HL-60 (cell line): Measurements from ENCODE around the gene STX18.

Experiments
- CTCF ChIP-seq: IDR thresholded peaks from one replicate; pipeline ENCODE4 v1.5.1; 2011; ENCODE audit warnings: low read length, control low read depth, inconsistent platforms; ENCODE audit not compliant: insufficient read depth
- GABPA ChIP-seq: IDR thresholded peaks from 2 replicates; pipeline ENCODE4 v1.6.1; 2012; ENCODE audit warnings: low read depth
- REST ChIP-seq: IDR thresholded peaks from 2 replicates; pipeline ENCODE4 v1.6.1; 2012; ENCODE audit warnings: low read depth; ENCODE audit not compliant: insufficient replicate concordance

GRCh38 chr4:4379540-4380087 is 162.2 kb downstream of the STX18 start:
- TF ChIP-seq CTCF, result no peak
- no peak for TF ChIP-seq GABPA
- no peak for TF ChIP-seq REST
